ENCODE data around the gene ASCC1.

ASCC1 gene

GRCh38 chr10:72065439-72066025, 150.5 kb downstream of the ASCC1 start:
- no peak for DNase-seq (ENCODE audit: low spot score)

GRCh38 chr10:72063703-72064391, 152.2 kb downstream of the ASCC1 start:
- no peak for DNase-seq (ENCODE audit: low spot score)

- DNase-seq (ENCODE audit: low spot score): no peak
These were observed 153.0 kb downstream of the ASCC1 start for GRCh38 chr10:72062832-72063702.

- no peak for DNase-seq (ENCODE audit: low spot score)
These were observed 153.7 kb downstream of the ASCC1 start for GRCh38 chr10:72062382-72062781.

- DNase-seq (ENCODE audit: low spot score): no peak
These were observed 154.1 kb downstream of the ASCC1 start for GRCh38 chr10:72061930-72062329.

GRCh38 chr10:72061491-72061890, 154.6 kb downstream of the ASCC1 start:
- no peak for DNase-seq (ENCODE audit: low spot score)

- no peak for DNase-seq (ENCODE audit: low spot score)
These were observed 155.9 kb downstream of the ASCC1 start for GRCh38 chr10:72059843-72060822.

- DNase-seq (ENCODE audit: low spot score): no peak
These were observed 156.9 kb downstream of the ASCC1 start for GRCh38 chr10:72058989-72059842.

- no peak for DNase-seq (ENCODE audit: low spot score)
These were observed 157.7 kb downstream of the ASCC1 start for GRCh38 chr10:72058347-72058898.

GRCh38 chr10:72056932-72057751, 158.9 kb downstream of the ASCC1 start:
- DNase-seq (ENCODE audit: low spot score): no peak

GRCh38 chr10:72056113-72056512, 160.0 kb downstream of the ASCC1 start:
- DNase-seq (ENCODE audit: low spot score): no peak

- DNase-seq (ENCODE audit: low spot score): no peak
These were observed 162.4 kb downstream of the ASCC1 start for GRCh38 chr10:72053690-72054089.

- DNase-seq (ENCODE audit: low spot score): no peak
These were observed 165.2 kb downstream of the ASCC1 start for GRCh38 chr10:72050873-72051272.

- no peak for DNase-seq (ENCODE audit: low spot score)
These were observed 165.9 kb downstream of the ASCC1 start for GRCh38 chr10:72049969-72050781.

GRCh38 chr10:72049472-72049871, 166.6 kb downstream of the ASCC1 start:
- no peak for DNase-seq (ENCODE audit: low spot score)

- peak; percentile 91 for DNase-seq (ENCODE audit: low spot score)
These were observed 167.5 kb downstream of the ASCC1 start for GRCh38 chr10:72048450-72049124.

Measured in ecto neural progenitor cell (in vitro differentiated cells).